ENCODE data around the gene LHPP. TPM values are rescaled to one million over a fixed set of nuclear protein-coding genes. Genes with fewer than 3 reads are reported as not detected.

LHPP gene
- total RNA-seq, 1 donor from 2014 or later: 2.6 TPM

- DNase-seq (ENCODE audit: low read depth in 2 of 2): no peak
Measured at GRCh38 chr10:124496620-124497019, 35.0 kb downstream of the LHPP start.

DNA sequence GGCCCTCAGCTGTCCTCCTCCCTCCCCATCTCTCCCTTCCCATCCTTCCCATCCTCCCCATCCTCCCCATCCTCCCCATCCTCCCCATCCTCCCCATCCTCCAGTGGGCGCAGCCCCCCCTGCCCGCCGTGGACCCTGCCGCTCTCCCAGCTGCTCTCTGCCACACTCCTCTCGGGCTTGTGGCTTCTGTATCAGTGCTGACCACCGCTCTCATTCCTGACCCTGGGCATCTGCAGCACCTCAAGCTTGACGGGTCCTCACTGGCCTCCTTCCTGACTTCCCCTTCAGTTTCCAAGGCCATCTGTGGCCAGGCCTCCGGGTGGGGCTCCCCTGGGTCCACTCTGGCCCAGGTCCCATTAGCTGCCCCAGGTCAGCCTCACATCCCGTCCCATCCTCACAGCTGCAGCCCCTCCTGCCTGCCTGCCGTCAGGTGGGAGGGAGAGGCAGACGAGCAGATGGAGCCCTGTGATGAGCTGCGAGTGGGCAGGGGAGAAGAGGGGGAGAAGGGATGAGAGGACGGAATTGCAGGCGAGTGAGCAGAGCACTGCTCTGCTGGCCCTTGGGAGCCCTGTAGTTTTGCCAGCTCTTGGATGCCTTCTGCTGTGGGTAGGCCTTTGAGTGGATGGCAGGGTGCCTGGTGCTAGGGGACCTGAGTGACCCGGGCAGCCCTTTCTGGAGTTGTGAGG is 35.7 kb downstream of the LHPP start:
- no peak for DNase-seq (ENCODE audit: low read depth in 2 of 2)

DNA sequence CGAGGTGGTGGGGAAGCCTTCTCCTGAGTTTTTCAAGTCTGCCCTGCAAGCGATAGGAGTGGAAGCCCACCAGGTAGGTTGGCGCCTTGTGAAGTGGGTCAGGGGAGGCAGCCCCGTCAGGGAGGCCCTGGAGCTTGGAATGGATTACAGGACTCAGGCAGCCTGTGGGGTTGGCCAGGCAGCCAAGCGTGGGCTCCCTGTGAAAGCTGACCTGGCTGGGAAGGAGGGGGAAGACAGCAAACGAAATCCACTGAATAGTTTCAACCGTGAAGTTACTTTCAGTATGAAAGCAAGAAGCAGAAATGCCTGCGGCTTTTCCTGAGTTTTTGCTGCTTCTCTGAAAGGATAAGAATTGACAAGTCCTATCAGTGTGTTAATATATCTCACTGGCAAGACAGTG is 36.4 kb downstream of the LHPP start:
- no peak for DNase-seq (ENCODE audit: low read depth in 2 of 2)

- DNase-seq (ENCODE audit: low read depth in 2 of 2): no peak
Measured at GRCh38 chr10:124500757-124501156, 39.1 kb downstream of the LHPP start.

DNA sequence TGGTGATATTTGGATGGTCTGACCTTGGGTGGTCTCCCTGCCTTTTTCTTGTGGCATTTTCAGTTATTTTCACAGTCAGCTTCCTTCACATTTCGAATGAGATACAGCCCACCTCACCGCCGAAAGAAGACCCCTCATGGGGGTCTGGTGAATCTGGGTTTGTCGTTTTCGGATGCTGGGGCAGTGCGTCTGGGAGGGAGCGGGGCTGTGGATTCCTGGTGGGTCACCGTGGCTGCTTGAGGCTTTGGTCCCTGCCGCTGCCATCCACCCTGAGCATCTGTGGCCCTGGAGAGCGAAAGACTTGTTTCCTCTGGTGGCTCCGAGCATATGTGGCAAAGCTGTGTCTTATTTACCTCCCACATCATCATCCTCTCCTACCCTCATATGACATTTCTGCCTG is 43.1 kb downstream of the LHPP start:
- DNase-seq (ENCODE audit: low read depth in 2 of 2): no peak

DNA sequence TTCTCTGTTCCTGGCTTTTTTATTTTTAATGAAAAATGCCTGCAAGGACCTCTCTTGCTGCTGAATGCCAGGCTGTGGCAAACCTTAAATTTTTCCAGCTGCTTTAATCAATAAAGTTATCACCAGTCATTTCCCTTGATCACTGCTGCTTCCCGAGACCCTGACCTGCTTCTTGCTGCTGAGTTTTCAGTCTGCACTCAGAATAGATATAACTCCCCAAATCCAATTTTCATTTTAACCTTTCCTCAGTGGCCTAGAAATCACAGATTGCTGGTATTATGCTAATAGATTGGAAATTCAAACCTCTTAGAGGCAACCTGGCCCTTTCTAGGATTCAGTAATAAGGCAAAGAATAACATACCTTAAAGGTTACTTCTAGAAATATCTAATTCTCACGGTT is 43.7 kb downstream of the LHPP start:
- no peak for DNase-seq (ENCODE audit: low read depth in 2 of 2)

- no peak for DNase-seq (ENCODE audit: low read depth in 2 of 2)
Measured at GRCh38 chr10:124508070-124508667, 46.5 kb downstream of the LHPP start.

DNA sequence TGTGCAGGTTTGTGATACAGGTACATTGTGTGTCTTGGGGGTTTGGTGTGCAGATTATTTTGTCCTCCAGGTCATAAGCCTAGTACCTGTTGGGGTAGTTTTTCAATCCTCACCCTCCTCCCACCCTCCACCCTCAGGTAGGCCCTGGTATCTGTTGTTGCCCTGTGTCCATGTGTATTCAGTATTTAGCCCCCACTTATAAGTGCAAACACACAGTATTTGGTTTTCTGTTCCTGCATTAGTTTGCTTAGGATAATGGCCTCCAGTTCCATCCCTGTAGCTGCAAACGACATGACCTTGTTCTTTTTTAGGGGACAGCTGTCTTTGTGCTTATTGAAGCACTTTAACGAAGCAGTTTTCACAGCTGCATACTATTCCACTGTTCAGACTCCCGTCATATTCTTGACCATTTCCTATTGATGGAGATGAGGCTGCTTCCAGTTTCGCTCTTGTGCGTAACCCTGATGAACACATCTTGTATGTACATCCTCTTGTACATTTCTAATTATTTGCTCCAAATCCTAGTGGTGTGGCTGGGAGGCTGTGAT is 47.4 kb downstream of the LHPP start:
- DNase-seq (ENCODE audit: low read depth in 2 of 2): no peak

GRCh38 chr10:124509880-124510632 is 48.4 kb downstream of the LHPP start:
- DNase-seq (ENCODE audit: low read depth in 2 of 2): no peak

- no peak for DNase-seq (ENCODE audit: low read depth in 2 of 2)
Measured at GRCh38 chr10:124510759-124511158, 49.1 kb downstream of the LHPP start.

GRCh38 chr10:124511205-124512039 is 49.8 kb downstream of the LHPP start:
- DNase-seq (ENCODE audit: low read depth in 2 of 2): no peak

- DNase-seq (ENCODE audit: low read depth in 2 of 2): no peak
Measured at GRCh38 chr10:124512040-124512428, 50.4 kb downstream of the LHPP start.

GRCh38 chr10:124512600-124512999 is 51.0 kb downstream of the LHPP start:
- DNase-seq (ENCODE audit: low read depth in 2 of 2): no peak

DNA sequence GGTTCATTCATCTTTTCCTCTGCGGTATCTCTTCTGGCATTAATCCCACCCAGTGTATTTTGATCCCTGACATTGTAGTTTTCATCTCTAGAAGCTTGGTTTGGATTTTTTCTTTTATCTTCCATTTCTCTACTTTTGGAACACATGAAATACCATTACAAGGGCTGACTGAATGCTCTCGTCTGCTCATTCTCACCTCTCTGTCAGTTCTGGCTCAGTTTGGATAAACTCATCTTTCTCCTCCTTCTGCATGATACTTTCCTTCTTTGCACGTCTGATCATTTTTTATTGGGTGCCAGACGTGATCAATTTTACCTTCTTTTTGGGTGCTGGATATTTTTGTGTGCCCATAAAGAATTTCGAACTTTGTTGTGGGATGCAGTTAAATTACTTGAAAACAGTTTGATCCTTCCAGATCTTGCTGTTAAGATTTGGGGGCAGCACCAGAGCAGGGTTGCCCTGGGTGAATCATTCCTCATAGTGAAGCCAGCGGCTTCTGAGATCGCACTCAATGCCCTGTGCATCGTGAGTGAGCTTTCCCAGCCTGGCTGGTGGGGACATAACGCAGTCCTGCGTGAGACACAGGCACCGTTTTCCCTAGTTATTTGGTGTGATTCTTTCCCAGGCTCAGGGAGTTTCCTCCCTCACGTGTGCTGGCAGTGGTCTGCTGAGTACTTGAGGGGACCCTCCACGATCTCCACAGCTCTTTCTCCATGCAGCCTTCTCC is 53.8 kb downstream of the LHPP start:
- DNase-seq (ENCODE audit: low read depth in 2 of 2): no peak

DNA sequence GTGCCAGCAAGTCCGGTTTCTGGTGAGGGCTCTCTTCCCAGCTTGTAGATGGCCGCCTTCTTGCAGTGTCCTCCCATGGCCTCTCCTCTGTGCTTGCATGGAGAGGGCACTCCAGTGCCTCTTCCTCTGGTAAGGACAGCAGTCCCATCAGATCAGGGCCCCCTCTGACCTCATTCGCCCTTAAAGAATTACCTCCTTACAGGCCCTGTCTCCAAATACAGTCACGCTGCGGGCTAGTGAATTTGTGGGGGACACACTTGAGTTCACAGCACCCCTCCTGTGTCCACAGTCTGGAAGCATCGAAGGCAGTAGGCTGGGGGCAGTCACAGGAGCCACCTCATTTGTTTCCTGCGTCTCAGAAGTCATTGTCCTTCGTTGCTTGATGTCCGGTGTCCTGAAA is 54.6 kb downstream of the LHPP start:
- no peak for DNase-seq (ENCODE audit: low read depth in 2 of 2)

GRCh38 chr10:124516746-124517397 is 55.2 kb downstream of the LHPP start:
- no peak for DNase-seq (ENCODE audit: low read depth in 2 of 2)

- no peak for DNase-seq (ENCODE audit: low read depth in 2 of 2)
Measured at GRCh38 chr10:124517461-124517860, 55.8 kb downstream of the LHPP start.

- DNase-seq (ENCODE audit: low read depth in 2 of 2): no peak
Measured at GRCh38 chr10:124517931-124518330, 56.3 kb downstream of the LHPP start.

GRCh38 chr10:124518366-124518765 is 56.7 kb downstream of the LHPP start:
- no peak for DNase-seq (ENCODE audit: low read depth in 2 of 2)

Data from lung microvascular endothelial cell (primary cell).